Panc1 (cell line): ENCODE results near the gene REPIN1. TPM values are rescaled to one million over a fixed set of nuclear protein-coding genes. Genes with fewer than 3 reads are reported as not detected.

ENCODE experiments used
- ATAC-seq: fragments of 200-7000 bp; cut with Tn5 transposase; 2 replicates; pipeline ENCODE4 v1.9.1; 2020; ENCODE audit warnings: mild to moderate bottlenecking, moderate library complexity
- BruUV-seq: library from RNA; stranded (reverse); fragments of 400-500 nt; replicated peaks from 2 replicates; lab custom pipeline; 2021; lab: Mats Ljungman, UMichigan
- CTCF ChIA-PET: fragments of 300-600 bp; sonication (Branson Sonifier 250); formaldehyde crosslinking; loops from one replicate; lab custom pipeline; 2022; ENCODE audit warnings: antibody characterized with exemption; lab: Charles Lee
- POLR2A ChIA-PET: fragments of 300-600 bp; sonication (Branson Sonifier 250); formaldehyde crosslinking; loops from one replicate; lab custom pipeline; 2022; ENCODE audit warnings: antibody characterized with exemption; lab: Charles Lee
- DNase-seq: peaks from one replicate; pipeline ENCODE4 v3.0.0-alpha.2; 2010; ENCODE audit warnings: low read depth, low spot score
- H3K27ac ChIP-seq: 2 replicates; pipeline ENCODE4 v1.5.1; 2011; ENCODE audit warnings: mild to moderate bottlenecking, low read length, inconsistent platforms
- H3K27me3 ChIP-seq: fragments of 200-500 bp; sonication (Bioruptor generic); 2 replicates; pipeline ENCODE4 v1.6.0; 2014; ENCODE audit warnings: low read length, inconsistent platforms; ENCODE audit not compliant: control insufficient read depth, insufficient read depth
- H3K36me3 ChIP-seq: fragments of 200-500 bp; sonication (Bioruptor generic); 2 replicates; pipeline ENCODE4 v1.5.1; 2014; ENCODE audit warnings: inconsistent platforms, mild to moderate bottlenecking, low read length, moderate library complexity; ENCODE audit not compliant: control insufficient read depth, insufficient read depth
- H3K4me1 ChIP-seq: 2 replicates; pipeline ENCODE4 v1.5.1; 2011; ENCODE audit warnings: inconsistent platforms, mild to moderate bottlenecking, low read length, moderate library complexity; ENCODE audit not compliant: control insufficient read depth, insufficient read depth
- H3K4me3 ChIP-seq, 2 experiments: 2 replicates each; pipeline ENCODE4 v1.5.1; 2011 to 2012; ENCODE audit warnings: low read depth in 2 of 2, low read length in 2 of 2, mild to moderate bottlenecking in 2 of 2, inconsistent platforms in 1 of 2, moderate library complexity in 1 of 2
- H3K9me3 ChIP-seq: fragments of 200-500 bp; sonication (Bioruptor generic); 2 replicates; pipeline ENCODE4 v1.5.1; 2014; ENCODE audit warnings: low read depth, mild to moderate bottlenecking, inconsistent platforms, low read length, moderate library complexity; ENCODE audit not compliant: control insufficient read depth, insufficient read depth
- POLR2AphosphoS5 ChIP-seq: IDR thresholded peaks from 2 replicates; pipeline ENCODE4 v1.6.1; 2012; ENCODE audit warnings: mild to moderate bottlenecking, low read depth, low read length, moderate library complexity
- SIN3A ChIP-seq: IDR thresholded peaks from 2 replicates; pipeline ENCODE4 v1.6.1; 2012; ENCODE audit warnings: low read depth, mild to moderate bottlenecking, low read length, moderate library complexity, borderline replicate concordance; ENCODE audit not compliant: insufficient read depth
- TCF7L2 ChIP-seq: IDR thresholded peaks from 2 replicates; pipeline ENCODE4 v1.6.1; 2011; ENCODE audit warnings: mild to moderate bottlenecking, low read depth, low read length, inconsistent platforms
- in situ Hi-C: cut with HindIII; loops from 2 replicates; pipeline ENCODE4 v1.10.0; 2016; ENCODE audit warnings: low sequenced_read_pairs, low pct_unique_long_range_greater_than_20kb
- intact Hi-C: fragments of 100-400 bp; cut with micrococcal nuclease; formaldehyde crosslinking; loops from one replicate; pipeline ENCODE4 v1.10.0; 2022; ENCODE audit not compliant: unreplicated experiment
- total RNA-seq: library from RNA; stranded (reverse); gene quantifications from one replicate; pipeline ENCODE4 v1.2.1, GENCODE V29; 2021; ENCODE audit not compliant: unreplicated experiment
- TF ChIP-seq, protein P1 (sequence below): fragments of 450-650 bp; IDR thresholded peaks from 2 replicates; pipeline ENCODE4 v1.5.1; 2017; ENCODE audit warnings: mild to moderate bottlenecking
- TF ChIP-seq, protein P2 (sequence below), 2 experiments: IDR thresholded peaks; 2 replicates each; pipeline ENCODE4 v1.6.1; 2011 to 2012; ENCODE audit warnings: low read depth in 2 of 2, control low read depth in 1 of 2, low read length in 1 of 2, mild to moderate bottlenecking in 1 of 2, moderate library complexity in 1 of 2; ENCODE audit not compliant: insufficient read depth in 1 of 2

Gene REPIN1
- total RNA-seq, 1 experiment from 2014 or later: 209 TPM

DNA sequence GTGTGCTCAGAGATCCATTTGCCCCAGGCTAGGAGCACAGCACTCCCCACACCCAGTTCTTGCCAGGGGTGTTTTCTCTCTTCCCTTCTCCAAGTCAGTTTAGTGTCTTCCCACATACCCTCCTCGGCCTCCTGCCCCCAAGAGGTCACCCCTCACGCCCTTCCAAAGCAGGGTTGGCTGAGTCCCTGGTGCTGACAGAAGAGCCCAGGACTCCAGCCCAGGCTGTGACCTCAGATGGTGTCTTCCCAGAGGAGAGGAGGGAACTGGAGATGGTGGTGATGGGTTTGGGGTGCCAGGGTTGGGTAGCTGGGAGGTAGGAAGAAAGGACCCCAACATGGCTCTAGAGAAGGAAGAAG is 30.3 kb downstream of the REPIN1 start:
- peak overlapping the region; percentile 19; the same call in 1 of the 2 replicates for H3K27ac ChIP-seq
- no peak for ATAC-seq
- CTCF ChIA-PET: interaction anchor here (0.6 kb wide), 1 partner anchor 502 kb away, joined by 4 read pairs; no protein-coding TSS in a partner anchor
- BruUV-seq: no TSS peak
- POLR2A ChIA-PET: no interaction called here
- in situ Hi-C loops: no loop called here
- no peak for DNase-seq
- TF ChIP-seq TCF7L2 (no peak), POLR2AphosphoS5 (no peak), SIN3A (no peak)
- TF ChIP-seq, protein P1, sequence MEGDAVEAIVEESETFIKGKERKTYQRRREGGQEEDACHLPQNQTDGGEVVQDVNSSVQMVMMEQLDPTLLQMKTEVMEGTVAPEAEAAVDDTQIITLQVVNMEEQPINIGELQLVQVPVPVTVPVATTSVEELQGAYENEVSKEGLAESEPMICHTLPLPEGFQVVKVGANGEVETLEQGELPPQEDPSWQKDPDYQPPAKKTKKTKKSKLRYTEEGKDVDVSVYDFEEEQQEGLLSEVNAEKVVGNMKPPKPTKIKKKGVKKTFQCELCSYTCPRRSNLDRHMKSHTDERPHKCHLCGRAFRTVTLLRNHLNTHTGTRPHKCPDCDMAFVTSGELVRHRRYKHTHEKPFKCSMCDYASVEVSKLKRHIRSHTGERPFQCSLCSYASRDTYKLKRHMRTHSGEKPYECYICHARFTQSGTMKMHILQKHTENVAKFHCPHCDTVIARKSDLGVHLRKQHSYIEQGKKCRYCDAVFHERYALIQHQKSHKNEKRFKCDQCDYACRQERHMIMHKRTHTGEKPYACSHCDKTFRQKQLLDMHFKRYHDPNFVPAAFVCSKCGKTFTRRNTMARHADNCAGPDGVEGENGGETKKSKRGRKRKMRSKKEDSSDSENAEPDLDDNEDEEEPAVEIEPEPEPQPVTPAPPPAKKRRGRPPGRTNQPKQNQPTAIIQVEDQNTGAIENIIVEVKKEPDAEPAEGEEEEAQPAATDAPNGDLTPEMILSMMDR: no peak
- TF ChIP-seq, protein P2, sequence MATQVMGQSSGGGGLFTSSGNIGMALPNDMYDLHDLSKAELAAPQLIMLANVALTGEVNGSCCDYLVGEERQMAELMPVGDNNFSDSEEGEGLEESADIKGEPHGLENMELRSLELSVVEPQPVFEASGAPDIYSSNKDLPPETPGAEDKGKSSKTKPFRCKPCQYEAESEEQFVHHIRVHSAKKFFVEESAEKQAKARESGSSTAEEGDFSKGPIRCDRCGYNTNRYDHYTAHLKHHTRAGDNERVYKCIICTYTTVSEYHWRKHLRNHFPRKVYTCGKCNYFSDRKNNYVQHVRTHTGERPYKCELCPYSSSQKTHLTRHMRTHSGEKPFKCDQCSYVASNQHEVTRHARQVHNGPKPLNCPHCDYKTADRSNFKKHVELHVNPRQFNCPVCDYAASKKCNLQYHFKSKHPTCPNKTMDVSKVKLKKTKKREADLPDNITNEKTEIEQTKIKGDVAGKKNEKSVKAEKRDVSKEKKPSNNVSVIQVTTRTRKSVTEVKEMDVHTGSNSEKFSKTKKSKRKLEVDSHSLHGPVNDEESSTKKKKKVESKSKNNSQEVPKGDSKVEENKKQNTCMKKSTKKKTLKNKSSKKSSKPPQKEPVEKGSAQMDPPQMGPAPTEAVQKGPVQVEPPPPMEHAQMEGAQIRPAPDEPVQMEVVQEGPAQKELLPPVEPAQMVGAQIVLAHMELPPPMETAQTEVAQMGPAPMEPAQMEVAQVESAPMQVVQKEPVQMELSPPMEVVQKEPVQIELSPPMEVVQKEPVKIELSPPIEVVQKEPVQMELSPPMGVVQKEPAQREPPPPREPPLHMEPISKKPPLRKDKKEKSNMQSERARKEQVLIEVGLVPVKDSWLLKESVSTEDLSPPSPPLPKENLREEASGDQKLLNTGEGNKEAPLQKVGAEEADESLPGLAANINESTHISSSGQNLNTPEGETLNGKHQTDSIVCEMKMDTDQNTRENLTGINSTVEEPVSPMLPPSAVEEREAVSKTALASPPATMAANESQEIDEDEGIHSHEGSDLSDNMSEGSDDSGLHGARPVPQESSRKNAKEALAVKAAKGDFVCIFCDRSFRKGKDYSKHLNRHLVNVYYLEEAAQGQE (IDR thresholded peaks at IDR 0.05; ENCODE audit: insufficient read depth in 1 of 2, low read depth in 2 of 2, low read length in 1 of 2): no peak
- no peaks in the 10 kb centered on the region for H3K27me3 ChIP-seq
- no peaks in the 10 kb centered on the region for H3K9me3 ChIP-seq
- intact Hi-C loops: no loop called here
- no peaks in the 10 kb centered on the region for H3K36me3 ChIP-seq
- no peak overlapping the region for H3K4me3 ChIP-seq
- H3K4me1 ChIP-seq: peaks cover 43% of the 10 kb centered on the region

DNA sequence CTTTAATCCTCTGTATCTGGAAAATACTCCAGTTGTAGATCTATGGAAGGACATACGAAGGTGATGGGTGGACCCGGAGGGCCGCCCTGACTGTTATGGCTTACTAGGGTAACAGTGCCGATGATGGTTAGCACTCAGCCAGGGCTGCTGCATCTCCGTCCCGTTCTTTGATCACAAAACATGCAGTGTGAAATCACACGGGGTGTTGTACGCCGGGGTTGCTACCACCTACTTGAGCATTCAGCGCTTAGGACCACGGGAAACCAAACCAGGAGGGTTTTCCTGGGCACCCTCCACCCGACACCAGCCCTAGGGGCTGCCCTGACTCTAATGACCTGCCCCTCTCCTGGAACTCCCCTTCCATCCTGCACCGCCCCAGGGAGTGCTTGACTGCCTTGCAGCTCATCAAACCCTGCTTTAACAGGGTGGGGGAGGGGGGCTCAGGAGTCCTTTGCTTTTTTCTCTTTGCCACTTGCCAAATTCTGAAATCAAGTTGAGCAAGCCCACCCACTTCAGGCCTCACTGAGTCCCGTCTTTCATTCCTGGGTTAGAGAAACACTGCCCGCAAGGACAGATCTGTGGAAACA is 30.9 kb downstream of the REPIN1 start:
- Histone ChIP-seq H3K36me3 (no peaks in the 10 kb centered on the region), H3K4me3 (no peak overlapping the region), H3K4me1 (peaks cover 49% of the 10 kb centered on the region), H3K9me3 (no peaks in the 10 kb centered on the region), H3K27me3 (no peaks in the 10 kb centered on the region), H3K27ac (peak overlapping the region; percentile 57)
- intact Hi-C loops (no loop called here), in situ Hi-C loops (no loop called here)
- TF ChIP-seq TCF7L2 (no peak), SIN3A (no peak), POLR2AphosphoS5 (no peak)
- TF ChIP-seq, protein P1: no peak
- TF ChIP-seq, protein P2 (IDR thresholded peaks at IDR 0.05; ENCODE audit: insufficient read depth in 1 of 2, low read depth in 2 of 2, low read length in 1 of 2): no peak
- POLR2A ChIA-PET: no interaction called here
- BruUV-seq: no TSS peak
- CTCF ChIA-PET: interaction anchor here (0.6 kb wide), 1 partner anchor 502 kb away, joined by 4 read pairs; no protein-coding TSS in a partner anchor
- peak; percentile 44 for ATAC-seq
- DNase-seq: no peak
